HG03280 (cell line): Measurements from ENCODE around the gene SESN1.

ENCODE experiments used
- ATAC-seq: cut with Tn5 transposase; IDR thresholded peaks from one replicate; pipeline ENCODE4 v1.9.1; 2021; ENCODE audit warnings: mild to moderate bottlenecking, moderate library complexity; ENCODE audit not compliant: unreplicated experiment

SESN1 gene

GRCh38 chr6:109062216-109062615 is 32.4 kb downstream of the SESN1 start:
- ATAC-seq: no peak

GRCh38 chr6:109060571-109060970 is 34.1 kb downstream of the SESN1 start:
- ATAC-seq: no peak

- peak; percentile 79 for ATAC-seq
Measured at GRCh38 chr6:109059571-109060021, 35.0 kb downstream of the SESN1 start.

GRCh38 chr6:109059153-109059552 is 35.5 kb downstream of the SESN1 start:
- no peak for ATAC-seq

- ATAC-seq: no peak
Measured at GRCh38 chr6:109058620-109059019, 36.0 kb downstream of the SESN1 start.

GRCh38 chr6:109056661-109057060 is 38.0 kb downstream of the SESN1 start:
- no peak for ATAC-seq

GRCh38 chr6:109055771-109056235 is 38.8 kb downstream of the SESN1 start:
- no peak for ATAC-seq

- no peak for ATAC-seq
Measured at GRCh38 chr6:109053336-109053735, 41.3 kb downstream of the SESN1 start.

- no peak for ATAC-seq
Measured at GRCh38 chr6:109052852-109053251, 41.8 kb downstream of the SESN1 start.

- ATAC-seq: no peak
Measured at GRCh38 chr6:109052018-109052651, 42.5 kb downstream of the SESN1 start.

GRCh38 chr6:109051301-109052017 is 43.2 kb downstream of the SESN1 start:
- ATAC-seq: no peak

- no peak for ATAC-seq
Measured at GRCh38 chr6:109050447-109051102, 44.1 kb downstream of the SESN1 start.

GRCh38 chr6:109050012-109050411 is 44.6 kb downstream of the SESN1 start:
- no peak for ATAC-seq

- ATAC-seq: no peak
Measured at GRCh38 chr6:109048670-109049415, 45.8 kb downstream of the SESN1 start.

- no peak for ATAC-seq
Measured at GRCh38 chr6:109048176-109048575, 46.5 kb downstream of the SESN1 start.

GRCh38 chr6:109045493-109045892 is 49.2 kb downstream of the SESN1 start:
- ATAC-seq: no peak

GRCh38 chr6:109039795-109040194 is 54.9 kb downstream of the SESN1 start:
- no peak for ATAC-seq

GRCh38 chr6:109038837-109039398 is 55.7 kb downstream of the SESN1 start:
- no peak for ATAC-seq

GRCh38 chr6:109036574-109037294 is 57.9 kb downstream of the SESN1 start:
- ATAC-seq: no peak

- no peak for ATAC-seq
Measured at GRCh38 chr6:109034526-109034925, 60.1 kb downstream of the SESN1 start.
